NB4 (cell line): ENCODE measurements around the gene JMJD8.

Experiments used
- CTCF ChIP-seq: IDR thresholded peaks from one replicate; pipeline ENCODE4 v1.5.1; 2012; ENCODE audit warnings: low read depth, low read length
- MAX ChIP-seq: IDR thresholded peaks from 2 replicates; pipeline ENCODE4 v1.6.1; 2011; ENCODE audit warnings: low read depth, low read length
- MYC ChIP-seq: IDR thresholded peaks from 2 replicates; pipeline ENCODE4 v1.6.1; 2011; ENCODE audit warnings: low read depth, low read length
- POLR2A ChIP-seq: IDR thresholded peaks from 2 replicates; pipeline ENCODE4 v1.6.1; 2011; ENCODE audit warnings: mild to moderate bottlenecking; ENCODE audit not compliant: insufficient read length; ENCODE audit errors: extremely low read depth

GRCh38 chr16:714558-715476 lies 30.7 kb upstream of the JMJD8 start, which contains the start of gene METRN:
- TF ChIP-seq MAX: no peak
- TF ChIP-seq POLR2A: no peak
- TF ChIP-seq CTCF: no peak
- no peak for TF ChIP-seq MYC
